ENCODE data around the gene WWOX. TPM values are rescaled to one million over a fixed set of nuclear protein-coding genes. Genes with fewer than 3 reads are reported as not detected.
"Not testable (repeated sequence)": the region's sequence is repeated elsewhere in the genome, so short reads cannot be mapped to it uniquely, and the experiment has no call there.

The WWOX gene
- total RNA-seq, 1 donor from 2014 or later, result 17.8 TPM

- DNase-seq (ENCODE audit: low spot score), result no peak
- Mint-ChIP-seq H3K27me3 (ENCODE audit: insufficient read depth) (no peaks in the 10 kb centered on the region), H3K27ac (no peak overlapping the region), H3K9me3 (no peaks in the 10 kb centered on the region), H3K4me3 (no peak overlapping the region), H3K4me1 (ENCODE audit: low read depth) (no peaks in the 10 kb centered on the region), H3K36me3 (ENCODE audit: low read depth) (no peaks in the 10 kb centered on the region)
- intact Hi-C loops (cut with micrococcal nuclease), result no loop called here
Observed at GRCh38 chr16:78584213-78584860, 484.9 kb downstream of the WWOX start.

- Mint-ChIP-seq H3K27ac (no peak overlapping the region), H3K4me1 (ENCODE audit: low read depth) (no peaks in the 10 kb centered on the region), H3K4me3 (no peak overlapping the region), H3K27me3 (ENCODE audit: insufficient read depth) (no peaks in the 10 kb centered on the region), H3K36me3 (ENCODE audit: low read depth) (no peaks in the 10 kb centered on the region), H3K9me3 (no peaks in the 10 kb centered on the region)
- intact Hi-C loops (cut with micrococcal nuclease), result no loop called here
- DNase-seq (ENCODE audit: low spot score), result no peak
Observed at GRCh38 chr16:78584991-78585390, 485.5 kb downstream of the WWOX start.

- H3K27ac Mint-ChIP-seq, result no peak overlapping the region
- no peaks in the 10 kb centered on the region for H3K4me1 Mint-ChIP-seq (ENCODE audit: low read depth)
- no peaks in the 10 kb centered on the region for H3K9me3 Mint-ChIP-seq
- no peaks in the 10 kb centered on the region for H3K27me3 Mint-ChIP-seq (ENCODE audit: insufficient read depth)
- no peak overlapping the region for H3K4me3 Mint-ChIP-seq
- intact Hi-C loops (cut with micrococcal nuclease), result no loop called here
- H3K36me3 Mint-ChIP-seq (ENCODE audit: low read depth), result no peaks in the 10 kb centered on the region
- no peak for DNase-seq (ENCODE audit: low spot score)
Observed at GRCh38 chr16:78589331-78589730, 489.9 kb downstream of the WWOX start.

GRCh38 chr16:78591682-78592103 is 492.2 kb downstream of the WWOX start:
- no peak for DNase-seq (ENCODE audit: low spot score)
- intact Hi-C loops (cut with micrococcal nuclease), result no loop called here
- no peaks in the 10 kb centered on the region for H3K27me3 Mint-ChIP-seq (ENCODE audit: insufficient read depth)
- H3K36me3 Mint-ChIP-seq (ENCODE audit: low read depth), result no peaks in the 10 kb centered on the region
- no peaks in the 10 kb centered on the region for H3K4me1 Mint-ChIP-seq (ENCODE audit: low read depth)
- no peak overlapping the region for H3K27ac Mint-ChIP-seq
- H3K9me3 Mint-ChIP-seq, result no peaks in the 10 kb centered on the region
- H3K4me3 Mint-ChIP-seq, result no peak overlapping the region

- Mint-ChIP-seq H3K36me3 (ENCODE audit: low read depth) (no peaks in the 10 kb centered on the region), H3K27me3 (ENCODE audit: insufficient read depth) (no peaks in the 10 kb centered on the region), H3K27ac (no peak overlapping the region), H3K9me3 (no peaks in the 10 kb centered on the region), H3K4me1 (ENCODE audit: low read depth) (no peaks in the 10 kb centered on the region), H3K4me3 (no peak overlapping the region)
- no peak for DNase-seq (ENCODE audit: low spot score)
- intact Hi-C loops (cut with micrococcal nuclease), result no loop called here
Observed at GRCh38 chr16:78592111-78592510, 492.7 kb downstream of the WWOX start.

GRCh38 chr16:78593352-78593751 is 493.9 kb downstream of the WWOX start:
- Mint-ChIP-seq H3K9me3 (no peaks in the 10 kb centered on the region), H3K4me1 (ENCODE audit: low read depth) (no peaks in the 10 kb centered on the region), H3K36me3 (ENCODE audit: low read depth) (no peaks in the 10 kb centered on the region), H3K27me3 (ENCODE audit: insufficient read depth) (no peaks in the 10 kb centered on the region), H3K4me3 (no peak overlapping the region), H3K27ac (no peak overlapping the region)
- intact Hi-C loops (cut with micrococcal nuclease), result no loop called here
- no peak for DNase-seq (ENCODE audit: low spot score)

- Mint-ChIP-seq H3K9me3 (no peaks in the 10 kb centered on the region), H3K27ac (no peak overlapping the region), H3K4me1 (ENCODE audit: low read depth) (no peaks in the 10 kb centered on the region), H3K4me3 (no peak overlapping the region), H3K36me3 (ENCODE audit: low read depth) (no peaks in the 10 kb centered on the region), H3K27me3 (ENCODE audit: insufficient read depth) (no peaks in the 10 kb centered on the region)
- no peak for DNase-seq (ENCODE audit: low spot score)
- intact Hi-C loops (cut with micrococcal nuclease), result no loop called here
Observed at GRCh38 chr16:78594191-78594590, 494.7 kb downstream of the WWOX start.

- intact Hi-C loops (cut with micrococcal nuclease), result no loop called here
- Mint-ChIP-seq H3K27ac (no peak overlapping the region), H3K36me3 (ENCODE audit: low read depth) (no peaks in the 10 kb centered on the region), H3K4me3 (no peak overlapping the region), H3K27me3 (ENCODE audit: insufficient read depth) (no peaks in the 10 kb centered on the region), H3K9me3 (no peaks in the 10 kb centered on the region), H3K4me1 (ENCODE audit: low read depth) (no peaks in the 10 kb centered on the region)
- no peak for DNase-seq (ENCODE audit: low spot score)
Observed at GRCh38 chr16:78596348-78596995, 497.0 kb downstream of the WWOX start.

GRCh38 chr16:78596996-78597422 is 497.6 kb downstream of the WWOX start:
- Mint-ChIP-seq H3K27me3 (ENCODE audit: insufficient read depth) (no peaks in the 10 kb centered on the region), H3K4me1 (ENCODE audit: low read depth) (no peaks in the 10 kb centered on the region), H3K36me3 (ENCODE audit: low read depth) (no peaks in the 10 kb centered on the region), H3K4me3 (no peak overlapping the region), H3K27ac (no peak overlapping the region), H3K9me3 (no peaks in the 10 kb centered on the region)
- DNase-seq (ENCODE audit: low spot score), result no peak
- intact Hi-C loops (cut with micrococcal nuclease), result no loop called here

GRCh38 chr16:78597809-78598570 is 498.5 kb downstream of the WWOX start:
- intact Hi-C loops (cut with micrococcal nuclease), result no loop called here
- Mint-ChIP-seq H3K27me3 (ENCODE audit: insufficient read depth) (no peaks in the 10 kb centered on the region), H3K36me3 (ENCODE audit: low read depth) (no peaks in the 10 kb centered on the region), H3K4me3 (no peak overlapping the region), H3K4me1 (ENCODE audit: low read depth) (no peaks in the 10 kb centered on the region), H3K27ac (no peak overlapping the region), H3K9me3 (no peaks in the 10 kb centered on the region)
- DNase-seq (ENCODE audit: low spot score), result no peak

GRCh38 chr16:78599271-78599670 is 499.8 kb downstream of the WWOX start:
- Mint-ChIP-seq H3K27ac (no peak overlapping the region), H3K4me3 (no peak overlapping the region), H3K4me1 (ENCODE audit: low read depth) (no peaks in the 10 kb centered on the region), H3K9me3 (no peaks in the 10 kb centered on the region), H3K27me3 (ENCODE audit: insufficient read depth) (no peaks in the 10 kb centered on the region), H3K36me3 (ENCODE audit: low read depth) (no peaks in the 10 kb centered on the region)
- DNase-seq (ENCODE audit: low spot score), result no peak
- intact Hi-C loops (cut with micrococcal nuclease), result no loop called here

GRCh38 chr16:78604423-78605062 is 505.1 kb downstream of the WWOX start:
- H3K27ac Mint-ChIP-seq; H3K27me3 Mint-ChIP-seq (ENCODE audit: insufficient read depth); intact Hi-C loops (cut with micrococcal nuclease); H3K4me1 Mint-ChIP-seq (ENCODE audit: low read depth); H3K36me3 Mint-ChIP-seq (ENCODE audit: low read depth); H3K4me3 Mint-ChIP-seq; DNase-seq (ENCODE audit: low spot score); H3K9me3 Mint-ChIP-seq: not testable (repeated sequence)

- Mint-ChIP-seq H3K27ac (no peak overlapping the region), H3K27me3 (ENCODE audit: insufficient read depth) (peaks cover 2% of the 10 kb centered on the region), H3K4me3 (no peak overlapping the region), H3K4me1 (ENCODE audit: low read depth) (no peaks in the 10 kb centered on the region), H3K36me3 (ENCODE audit: low read depth) (no peaks in the 10 kb centered on the region), H3K9me3 (no peaks in the 10 kb centered on the region)
- no peak for DNase-seq (ENCODE audit: low spot score)
- intact Hi-C loops (cut with micrococcal nuclease), result no loop called here
Observed at GRCh38 chr16:78605548-78606101, 506.2 kb downstream of the WWOX start.

All from activated T-helper 1 cell treated with anti-CD3 and anti-CD28 coated beads, Interleukin-12 subunit alpha, Interleukin-12 subunit beta, Interleukin-2, Interleukin-4 antibody, amounts not matched to agents 30 ng/mL and 10 ng/mL and 1 ng/mL, durations not matched to agents 14 hours and 24 hours and 36 hours (primary cell).